Stimulated activated CD8-positive, alpha-beta memory T cell treated with anti-CD3 and anti-CD28 coated beads, Interleukin-15, amount 100 ng/mL, for 24 hours (primary cell): ENCODE measurements around the gene MIX23.
"Not testable (repeated sequence)": the region's sequence is repeated elsewhere in the genome, so short reads cannot be mapped to it uniquely, and the experiment has no call there.

Source experiments
- DNase-seq: peaks from one replicate; pipeline ENCODE4 v3.0.0-alpha.2; 2020; ENCODE audit warnings: low read depth

The MIX23 gene

DNA sequence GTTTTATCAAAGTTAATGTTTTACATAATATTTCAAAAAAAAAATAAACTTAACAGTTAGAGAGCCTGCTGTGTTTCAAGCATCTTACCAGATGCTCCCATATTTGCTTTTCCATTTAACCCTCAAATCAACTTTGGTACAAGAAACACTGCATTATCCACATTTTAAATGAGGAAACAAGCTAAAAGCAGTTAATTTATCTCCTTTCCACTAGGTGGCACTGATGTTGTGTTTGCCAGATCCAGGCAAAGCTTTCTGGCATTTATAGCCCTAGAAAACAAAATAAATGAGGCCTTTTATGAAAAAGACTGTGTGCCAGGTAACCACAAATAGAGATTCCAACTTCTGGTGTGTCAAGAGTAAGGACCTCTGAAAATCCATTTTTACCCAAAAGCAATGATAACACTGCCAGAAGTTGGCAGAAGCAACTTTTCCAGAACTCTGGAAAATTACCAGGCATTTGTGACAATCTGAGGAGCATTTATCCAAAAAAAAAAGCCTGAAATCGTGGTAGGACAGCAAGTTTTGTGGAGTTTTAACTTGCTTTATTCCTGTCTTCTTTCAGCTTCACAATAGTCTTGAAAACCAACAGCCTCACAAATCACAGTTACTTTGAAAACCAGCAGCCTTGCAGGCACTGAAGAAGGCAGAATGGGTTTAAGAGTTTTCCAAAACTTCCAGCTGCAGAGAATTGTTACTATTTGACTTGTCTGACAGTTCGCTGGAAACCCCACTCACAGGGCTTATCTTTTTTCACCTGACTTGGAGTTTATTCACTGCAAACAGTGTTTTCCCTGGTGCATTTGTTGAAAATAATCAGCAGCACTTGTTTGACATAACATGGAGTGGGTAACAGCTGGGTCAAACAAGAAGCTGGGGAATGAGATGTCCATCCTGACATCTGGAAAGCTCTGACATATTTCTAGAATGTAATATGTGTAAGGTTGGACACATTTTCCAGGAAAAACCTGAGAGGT, 10.1 kb upstream of the MIX23 start:
- no peak for DNase-seq

- no peak for DNase-seq
Measured at GRCh38 chr3:122391681-122392446, 8.8 kb upstream of the MIX23 start.

GRCh38 chr3:122390665-122391064, 7.6 kb upstream of the MIX23 start:
- no peak for DNase-seq

- DNase-seq: no peak
Measured at GRCh38 chr3:122389892-122390291, 6.9 kb upstream of the MIX23 start.

DNA sequence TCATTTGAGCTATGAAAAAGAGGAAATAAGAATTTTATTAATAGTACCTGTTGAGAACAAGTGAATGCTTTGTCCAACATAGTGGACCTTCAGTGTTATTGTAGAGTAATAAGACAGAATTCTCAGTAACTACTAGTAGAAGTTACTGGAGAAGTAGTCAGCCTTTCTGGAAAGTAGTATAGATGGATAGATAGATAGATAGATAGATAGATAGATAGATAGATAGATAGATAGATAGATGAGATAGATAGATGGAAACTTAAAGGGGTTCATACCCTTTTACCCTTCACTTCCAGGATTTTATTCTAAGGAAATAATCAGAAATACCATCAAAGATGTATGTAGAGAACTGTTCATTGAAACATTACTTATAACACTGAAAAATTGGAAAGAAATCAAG, 6.2 kb upstream of the MIX23 start:
- DNase-seq: no peak

DNA sequence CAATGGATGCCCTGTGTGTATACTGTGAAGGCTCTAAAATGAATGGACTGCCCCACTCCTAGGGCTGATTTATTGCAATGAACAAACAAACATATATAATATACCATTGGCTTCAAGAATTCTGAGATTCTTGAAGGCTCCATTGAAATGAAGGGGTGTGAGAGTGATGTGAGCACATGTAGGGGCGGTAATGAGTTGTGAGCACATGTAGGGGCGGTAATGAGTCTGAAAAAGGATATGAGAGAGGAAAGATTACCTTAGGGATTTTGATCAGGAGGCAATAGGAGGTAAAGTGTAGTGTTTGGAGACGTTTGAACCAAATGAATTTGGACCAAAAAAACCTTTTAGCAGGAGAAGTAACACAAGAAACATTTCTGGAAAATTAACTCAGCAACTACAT, 4.7 kb upstream of the MIX23 start:
- no peak for DNase-seq

GRCh38 chr3:122383771-122384697, 1.0 kb upstream of the MIX23 start, which contains the start of gene FAM162A:
TSS of gene FAM162A (plus strand) at chr3:122384182. CDS start at chr3:122384266, 84 bp downstream.
- DNase-seq: peak; percentile 83

GRCh38 chr3:122377975-122378374, 5.1 kb downstream of the MIX23 start:
- no peak for DNase-seq

DNA sequence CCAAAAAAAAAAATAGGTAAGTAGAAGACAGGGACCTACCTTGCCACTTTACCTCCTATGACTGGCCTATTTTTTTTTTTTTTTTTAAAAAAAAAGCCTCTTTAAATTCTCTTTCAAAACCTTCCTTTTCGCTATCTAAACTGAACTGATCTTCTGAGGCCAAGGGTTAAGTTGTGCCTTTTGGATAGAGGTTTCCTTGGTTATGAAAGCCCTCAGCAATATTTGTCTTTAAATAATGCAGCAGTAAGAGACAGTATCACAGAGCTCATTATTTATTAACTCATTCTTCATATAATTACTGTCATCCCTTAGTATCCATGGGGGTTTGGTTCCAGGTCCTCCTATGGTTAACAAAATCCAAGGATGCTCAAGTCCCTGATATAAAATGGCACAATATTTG, 9.0 kb downstream of the MIX23 start:
- DNase-seq: no peak

- no peak for DNase-seq
Measured at GRCh38 chr3:122366379-122366749, 16.7 kb downstream of the MIX23 start.

GRCh38 chr3:122365582-122366378, 17.3 kb downstream of the MIX23 start:
- DNase-seq: not testable (repeated sequence)

DNA sequence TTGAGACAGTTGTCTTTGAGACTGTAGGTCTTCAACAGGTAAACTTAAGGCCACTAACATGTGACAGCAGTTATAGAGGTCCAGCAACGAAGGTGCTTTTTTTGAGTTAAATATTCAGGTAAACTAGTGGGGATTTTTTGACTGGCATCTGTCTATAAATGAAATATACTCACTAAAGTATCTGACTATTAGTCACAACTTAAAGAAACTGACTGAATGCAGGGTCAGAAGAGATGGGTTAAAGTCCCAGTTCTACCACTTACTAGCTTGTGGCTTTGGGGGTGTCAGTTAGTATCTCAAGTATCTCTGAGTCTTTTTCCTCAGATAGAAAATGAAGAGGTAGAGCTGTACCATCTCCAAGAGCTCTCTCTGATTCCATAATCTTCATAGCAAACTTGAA, 18.0 kb downstream of the MIX23 start:
- DNase-seq: no peak

DNA sequence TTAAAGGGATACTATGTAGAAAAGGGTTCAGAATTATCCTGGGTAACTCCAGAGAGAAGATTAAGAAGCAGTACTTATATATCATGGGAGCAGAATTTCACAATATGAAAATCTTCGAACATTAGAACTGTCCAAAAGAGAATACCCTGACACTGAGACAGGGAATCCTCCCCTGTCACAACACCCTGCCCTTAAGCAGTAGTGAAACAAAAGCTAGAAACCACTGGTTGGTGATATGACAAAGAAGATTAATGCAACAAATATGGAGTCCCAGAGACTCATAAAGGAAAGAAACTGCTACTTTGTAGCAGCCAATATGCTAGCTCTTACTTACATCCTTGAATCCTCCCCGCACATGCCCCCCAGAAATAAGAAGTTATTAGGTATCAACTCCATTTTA, 18.5 kb downstream of the MIX23 start:
- no peak for DNase-seq

DNA sequence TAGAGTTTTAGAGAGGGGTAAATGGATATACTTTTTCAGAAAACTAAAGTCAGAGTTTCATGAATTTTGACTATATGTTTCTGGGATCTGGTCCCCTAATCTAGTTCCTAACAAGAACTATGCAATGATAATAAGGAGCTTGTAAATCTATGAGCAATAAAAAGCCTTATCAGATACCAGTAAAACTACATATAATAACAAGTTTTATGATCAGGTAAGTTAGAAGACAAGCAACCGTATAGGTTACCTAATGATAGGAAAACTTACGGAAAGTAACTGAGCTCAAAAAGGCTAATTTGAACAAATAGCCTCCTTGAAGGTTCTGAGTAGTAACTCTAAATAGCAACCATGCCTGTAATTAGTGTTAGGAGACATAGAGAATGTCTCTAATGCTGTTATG, 21.0 kb downstream of the MIX23 start:
- no peak for DNase-seq

DNA sequence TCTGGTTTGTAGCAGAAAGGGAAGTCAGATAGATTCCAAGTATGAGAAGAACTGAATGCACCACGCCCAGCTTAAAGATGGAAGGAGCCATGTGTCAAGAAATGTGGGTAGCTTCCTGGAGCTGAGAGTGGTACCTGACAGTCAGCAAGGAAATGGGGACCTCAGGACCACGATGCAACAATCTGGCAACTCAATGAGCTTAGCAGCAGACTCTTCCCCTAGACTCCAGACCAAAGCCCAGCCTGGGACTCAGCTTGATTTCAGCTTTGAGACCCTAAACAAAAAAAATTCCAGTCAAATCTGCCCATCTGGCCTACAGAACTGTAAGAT, 24.4 kb downstream of the MIX23 start:
- no peak for DNase-seq

- no peak for DNase-seq
Measured at GRCh38 chr3:122357828-122358702, 25.0 kb downstream of the MIX23 start.

DNA sequence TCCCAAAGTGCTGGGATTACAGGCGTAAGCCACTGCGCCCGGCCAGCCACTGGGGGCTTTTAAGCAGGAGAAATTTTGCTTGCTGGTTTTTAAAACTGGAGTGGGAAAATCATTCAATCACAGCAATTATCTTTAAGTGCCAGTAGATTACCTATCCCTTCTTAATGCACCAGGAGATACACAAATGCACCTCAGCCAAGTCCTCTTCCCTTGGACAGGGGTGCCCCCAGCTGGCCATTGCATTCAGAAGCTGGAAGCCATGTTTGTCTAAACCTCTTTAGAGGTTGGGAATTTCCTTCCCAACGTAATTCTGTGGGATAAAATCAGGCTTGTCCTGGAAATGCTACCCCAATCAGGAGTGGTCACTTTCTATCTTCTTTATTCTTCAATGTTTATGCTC, 26.6 kb downstream of the MIX23 start:
- no peak for DNase-seq

- no peak for DNase-seq
Measured at GRCh38 chr3:122355612-122356011, 27.4 kb downstream of the MIX23 start.

DNA sequence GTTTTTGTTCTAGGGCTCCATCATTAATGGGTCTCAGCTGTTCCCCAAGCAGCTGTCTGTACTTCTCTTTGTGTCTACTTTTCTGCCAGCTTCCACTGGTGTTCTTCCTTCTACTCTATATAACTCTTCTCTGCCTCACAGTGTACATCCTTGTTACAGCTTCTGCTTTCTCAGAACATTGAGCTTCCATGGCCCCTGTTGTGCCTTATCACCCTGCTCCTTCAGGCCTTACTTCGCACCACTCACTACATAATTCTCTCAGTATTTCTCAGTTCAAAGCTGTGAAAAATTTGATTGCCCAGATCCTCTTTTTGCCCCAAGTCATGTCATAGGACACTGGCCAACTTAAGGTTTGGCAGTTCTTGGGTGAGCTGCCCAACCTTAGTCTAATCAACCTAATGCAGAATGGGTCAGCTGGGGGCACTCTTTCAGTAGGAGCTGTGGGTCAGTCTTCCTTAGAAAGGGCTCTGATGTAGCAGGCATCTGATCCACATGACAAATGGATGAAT, 29.1 kb downstream of the MIX23 start:
- no peak for DNase-seq

DNA sequence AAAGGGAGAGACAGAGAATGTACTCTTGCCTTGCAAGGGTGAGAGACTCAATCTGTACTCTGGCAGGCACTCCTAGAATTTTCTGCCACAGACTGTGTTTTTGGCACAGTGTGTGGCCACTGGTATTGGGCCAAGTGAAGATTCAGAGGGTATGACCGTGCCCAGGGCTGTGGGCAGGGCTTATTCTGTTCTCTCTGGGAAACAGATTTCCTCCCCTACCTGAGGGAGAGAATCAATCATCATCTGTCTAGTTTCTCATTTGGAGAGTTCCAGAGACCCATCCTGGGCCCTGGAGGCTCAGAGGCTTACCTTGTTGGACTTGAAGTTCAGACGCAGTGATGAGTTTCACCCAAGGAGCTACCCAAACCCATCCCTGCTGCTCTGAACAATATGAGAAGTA, 29.8 kb downstream of the MIX23 start:
- DNase-seq: no peak
